HFFc6 (cell line): ENCODE measurements around the gene ZBTB16. TPM values are rescaled to one million over a fixed set of nuclear protein-coding genes. Genes with fewer than 3 reads are reported as not detected.

Experiments
- DNase-seq: peaks from one replicate; pipeline ENCODE4 v3.0.0-alpha.2; 2018
- H3K27ac Mint-ChIP-seq: 2 replicates; pipeline ENCODE4 v1.8.0; 2020; ENCODE audit warnings: mild to moderate bottlenecking, mixed read lengths
- H3K27me3 Mint-ChIP-seq: 2 replicates; pipeline ENCODE4 v1.8.0; 2021; ENCODE audit warnings: mild to moderate bottlenecking, moderate library complexity, mixed read lengths; ENCODE audit not compliant: insufficient read depth
- H3K36me3 Mint-ChIP-seq: 2 replicates; pipeline ENCODE4 v1.8.0; 2021; ENCODE audit warnings: low read depth, mixed read lengths
- H3K4me1 Mint-ChIP-seq: 2 replicates; pipeline ENCODE4 v1.8.0; 2020; ENCODE audit warnings: low read depth, mixed read lengths
- H3K4me3 Mint-ChIP-seq: 2 replicates; pipeline ENCODE4 v1.8.0; 2020; ENCODE audit warnings: mild to moderate bottlenecking, moderate library complexity, mixed read lengths
- H3K9me3 Mint-ChIP-seq: 2 replicates; pipeline ENCODE4 v1.8.0; 2020; ENCODE audit warnings: mild to moderate bottlenecking, mixed read lengths
- CTCF ChIP-seq: fragments of 200-600 bp; sonication (generic); IDR thresholded peaks from 2 replicates; pipeline ENCODE4 v1.5.0; 2021; ENCODE audit warnings: antibody characterized with exemption, mild to moderate bottlenecking
- total RNA-seq, 6 experiments: library from RNA; stranded (reverse); fragmentation: NEBNext Ultra II Directional; extraction: Animal tissue kit (Norgen Biotek cat#: 25700); gene quantifications; 2 replicates in 1 of 6; 3 replicates in 5 of 6; pipeline ENCODE4 v1.2.3, GENCODE V29; 2021

ZBTB16 gene
- total RNA-seq, 6 experiments from 2014 or later = not detected

- DNase-seq = no peak
- H3K36me3 Mint-ChIP-seq = peaks cover 12% of the 10 kb centered on the region
- H3K9me3 Mint-ChIP-seq = peaks cover 6% of the 10 kb centered on the region; the same call in 1 of the 2 replicates
- peaks cover 40% of the 10 kb centered on the region for H3K27me3 Mint-ChIP-seq
- no peak overlapping the region for H3K27ac Mint-ChIP-seq
- no peak for TF ChIP-seq CTCF
- no peak overlapping the region for H3K4me3 Mint-ChIP-seq
- no peaks in the 10 kb centered on the region for H3K4me1 Mint-ChIP-seq
These were observed 127.7 kb downstream of the ZBTB16 start for GRCh38 chr11:114187173-114187572.

DNA sequence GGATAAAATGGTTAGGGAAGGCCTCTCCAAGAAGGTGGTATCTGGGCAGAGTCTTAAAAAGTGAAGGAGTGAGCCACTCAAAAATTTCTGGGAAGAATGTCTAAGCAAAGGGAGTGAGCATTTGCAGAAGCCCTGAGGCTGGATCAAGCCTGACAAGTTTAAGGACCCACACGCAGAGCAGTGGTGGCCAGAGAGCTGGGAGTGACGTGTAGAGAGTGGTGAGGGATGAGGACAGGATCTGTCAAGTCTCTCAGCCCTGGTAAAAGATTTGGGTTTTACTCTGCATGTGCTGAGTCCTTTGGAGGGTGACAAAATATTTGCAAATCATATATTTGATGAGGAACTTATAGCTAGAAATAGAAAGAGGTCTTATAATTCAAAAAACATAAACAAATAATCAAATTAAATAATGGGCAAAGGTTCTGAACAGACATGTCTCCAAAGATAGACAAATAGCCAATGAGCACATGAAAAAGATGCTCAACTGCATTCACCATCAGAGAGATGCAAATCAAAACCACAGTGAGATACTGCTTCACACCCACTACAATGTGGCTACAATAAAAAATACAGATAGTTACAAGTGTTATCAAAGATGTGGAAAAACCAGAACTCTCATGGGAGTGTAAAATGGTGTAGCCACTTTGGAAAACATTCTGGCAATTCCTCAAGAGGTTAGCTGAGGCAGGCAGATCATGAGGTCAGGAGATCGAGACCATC is 129.5 kb downstream of the ZBTB16 start:
- no peak overlapping the region for H3K27ac Mint-ChIP-seq
- no peak for TF ChIP-seq CTCF
- H3K4me3 Mint-ChIP-seq = no peak overlapping the region
- H3K36me3 Mint-ChIP-seq = peaks cover 12% of the 10 kb centered on the region
- DNase-seq = no peak
- no peaks in the 10 kb centered on the region for H3K4me1 Mint-ChIP-seq
- H3K9me3 Mint-ChIP-seq = peaks cover 6% of the 10 kb centered on the region; the same call in 1 of the 2 replicates
- peaks cover 35% of the 10 kb centered on the region for H3K27me3 Mint-ChIP-seq

DNA sequence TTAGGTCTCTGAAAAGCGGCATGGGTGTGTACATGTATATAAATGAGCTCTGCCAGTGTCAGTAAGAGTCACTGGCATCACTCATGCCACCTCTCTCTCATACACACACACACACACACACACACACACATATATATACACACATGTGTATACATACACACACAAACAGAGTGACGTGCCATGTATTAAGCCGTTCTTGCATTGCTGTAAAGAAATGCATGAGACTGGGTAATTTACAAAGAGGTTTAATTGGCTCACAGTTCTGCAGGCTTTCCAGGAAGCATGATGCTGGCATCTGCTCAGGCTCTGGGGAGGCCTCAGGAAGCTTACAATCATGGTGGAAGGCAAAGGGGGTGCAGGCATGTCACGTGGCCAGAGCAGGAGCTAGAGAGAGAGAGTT is 131.1 kb downstream of the ZBTB16 start:
- DNase-seq = no peak
- Mint-ChIP-seq H3K36me3 (peaks cover 12% of the 10 kb centered on the region), H3K27me3 (peaks cover 37% of the 10 kb centered on the region), H3K4me1 (no peaks in the 10 kb centered on the region), H3K4me3 (no peak overlapping the region), H3K27ac (no peak overlapping the region), H3K9me3 (peaks cover 6% of the 10 kb centered on the region; the same call in 1 of the 2 replicates)
- TF ChIP-seq CTCF = no peak

DNA sequence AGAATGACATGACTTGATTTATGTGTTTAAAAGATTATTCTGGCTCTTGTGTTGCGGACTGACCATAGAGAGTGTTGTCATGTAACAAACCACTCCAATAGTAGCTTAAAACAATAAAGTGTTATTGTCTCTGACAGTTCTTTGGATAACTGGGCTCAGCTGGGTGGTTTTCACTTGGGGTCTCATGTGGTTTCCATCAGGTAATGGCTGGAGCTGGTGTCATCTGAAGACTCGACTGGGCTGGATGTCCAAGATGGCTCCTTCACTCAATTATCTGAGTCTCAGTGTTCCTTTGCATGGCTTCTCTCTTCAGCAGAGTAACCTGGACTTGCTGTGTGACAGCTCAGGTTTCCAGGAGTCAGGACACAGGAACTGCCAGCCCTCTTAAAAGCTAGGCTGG is 132.4 kb downstream of the ZBTB16 start:
- TF ChIP-seq CTCF = no peak
- Mint-ChIP-seq H3K27ac (no peak overlapping the region), H3K4me1 (no peaks in the 10 kb centered on the region), H3K9me3 (peaks cover 6% of the 10 kb centered on the region; the same call in 1 of the 2 replicates), H3K4me3 (no peak overlapping the region), H3K36me3 (peaks cover 12% of the 10 kb centered on the region), H3K27me3 (peaks cover 32% of the 10 kb centered on the region)
- no peak for DNase-seq

DNA sequence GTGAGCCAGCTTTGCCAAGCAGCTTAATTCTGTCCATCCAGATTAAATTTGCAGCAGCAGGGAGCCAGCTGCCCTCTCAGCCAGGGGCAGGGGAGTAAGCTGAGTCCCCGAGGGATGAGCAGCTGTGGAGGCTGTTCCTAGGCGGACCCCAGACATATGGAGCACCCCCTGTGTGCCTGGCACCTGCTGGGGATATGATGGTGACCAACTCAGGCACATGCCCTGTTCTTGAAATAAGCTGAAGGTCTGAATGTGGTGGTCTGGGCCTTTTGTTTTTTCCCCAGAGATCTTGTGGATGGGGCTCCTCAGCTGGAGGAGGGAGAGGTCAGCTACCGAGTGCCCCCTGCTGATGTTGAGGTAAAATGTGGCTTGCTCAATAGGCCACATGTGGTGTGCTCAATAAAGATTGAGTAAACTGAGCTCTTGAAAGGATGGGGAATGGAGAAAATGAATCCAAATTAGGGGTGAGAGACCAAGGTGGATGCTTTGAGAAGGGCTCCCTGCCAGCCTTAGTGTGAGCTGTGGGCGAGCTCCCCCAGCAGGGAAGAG is 133.4 kb downstream of the ZBTB16 start:
- peak; percentile 31; the same call in 1 of the 2 replicates for TF ChIP-seq CTCF
- Mint-ChIP-seq H3K36me3 (peaks cover 12% of the 10 kb centered on the region), H3K27ac (no peak overlapping the region), H3K9me3 (peaks cover 6% of the 10 kb centered on the region; the same call in 1 of the 2 replicates), H3K4me1 (peaks cover 3% of the 10 kb centered on the region; the same call in 1 of the 2 replicates), H3K27me3 (peaks cover 30% of the 10 kb centered on the region), H3K4me3 (no peak overlapping the region)
- DNase-seq = no peak
